WERI-Rb-1 (cell line): ENCODE measurements around the gene BCAS3.

Experiments used
- DNase-seq: peaks from one replicate; pipeline ENCODE4 v3.0.0-alpha.2; 2020
- H3K27ac ChIP-seq: fragments of 250-450 bp; sonication (Bioruptor Pico); 2 replicates; pipeline ENCODE4 v1.5.1; 2020; ENCODE audit warnings: mild to moderate bottlenecking, moderate library complexity
- H3K27me3 ChIP-seq: fragments of 250-450 bp; sonication (Bioruptor Pico); 2 replicates; pipeline ENCODE4 v1.5.1; 2021; ENCODE audit warnings: mild to moderate bottlenecking, low read depth, moderate library complexity; ENCODE audit not compliant: insufficient read depth, severe bottlenecking
- H3K36me3 ChIP-seq: fragments of 250-450 bp; sonication (Bioruptor Pico); 2 replicates; pipeline ENCODE4 v1.5.1; 2020; ENCODE audit warnings: mild to moderate bottlenecking, moderate library complexity
- H3K4me3 ChIP-seq: 2 replicates; pipeline ENCODE4 v1.5.1; 2011; ENCODE audit warnings: low read depth, mild to moderate bottlenecking, control low read depth, low read length
- H3K9me3 ChIP-seq: fragments of 250-450 bp; sonication (Bioruptor Pico); 2 replicates; pipeline ENCODE4 v1.5.1; 2021; ENCODE audit warnings: mild to moderate bottlenecking, moderate library complexity; ENCODE audit not compliant: severe bottlenecking
- TF ChIP-seq, protein P1 (sequence below): IDR thresholded peaks from 2 replicates; pipeline ENCODE4 v1.5.1; 2011; ENCODE audit warnings: low read depth, mild to moderate bottlenecking, control low read depth, inconsistent platforms, low read length

Gene BCAS3

DNA sequence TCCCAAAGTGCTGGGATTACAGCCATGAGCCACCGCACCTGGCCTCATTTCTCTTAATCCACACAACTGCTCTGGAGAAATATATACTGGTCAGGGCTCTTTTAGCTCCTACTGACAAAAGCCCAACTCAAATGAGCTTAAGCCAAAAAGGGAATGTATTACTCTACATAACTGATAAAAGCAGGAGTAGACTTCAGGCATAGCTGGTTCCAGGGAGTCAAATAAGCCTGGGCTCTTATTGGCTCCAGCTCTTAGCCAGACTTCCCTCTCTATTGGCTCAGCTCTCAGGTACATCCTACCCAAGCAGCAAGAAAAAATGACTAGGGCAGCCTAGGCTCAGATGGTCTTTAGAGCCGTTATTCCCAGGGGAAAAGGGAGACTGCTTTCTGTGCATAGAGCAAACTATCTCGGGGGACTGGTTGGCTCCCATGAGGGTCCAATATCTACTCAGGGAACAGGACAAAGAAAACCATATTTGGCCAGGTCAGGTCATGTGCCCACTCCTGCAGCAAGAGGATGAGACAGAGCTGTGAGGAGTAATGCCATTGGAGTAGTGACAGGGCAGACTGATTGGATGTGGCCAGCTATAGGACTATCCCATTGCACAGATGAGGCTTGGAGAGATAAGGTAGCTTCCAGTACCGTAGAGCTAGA is 743.2 kb downstream of the BCAS3 start:
- Histone ChIP-seq H3K27ac (no peak overlapping the region), H3K9me3 (no peaks in the 10 kb centered on the region), H3K36me3 (no peaks in the 10 kb centered on the region), H3K4me3 (no peak overlapping the region), H3K27me3 (no peaks in the 10 kb centered on the region)
- no peak for DNase-seq
- TF ChIP-seq, protein P1, sequence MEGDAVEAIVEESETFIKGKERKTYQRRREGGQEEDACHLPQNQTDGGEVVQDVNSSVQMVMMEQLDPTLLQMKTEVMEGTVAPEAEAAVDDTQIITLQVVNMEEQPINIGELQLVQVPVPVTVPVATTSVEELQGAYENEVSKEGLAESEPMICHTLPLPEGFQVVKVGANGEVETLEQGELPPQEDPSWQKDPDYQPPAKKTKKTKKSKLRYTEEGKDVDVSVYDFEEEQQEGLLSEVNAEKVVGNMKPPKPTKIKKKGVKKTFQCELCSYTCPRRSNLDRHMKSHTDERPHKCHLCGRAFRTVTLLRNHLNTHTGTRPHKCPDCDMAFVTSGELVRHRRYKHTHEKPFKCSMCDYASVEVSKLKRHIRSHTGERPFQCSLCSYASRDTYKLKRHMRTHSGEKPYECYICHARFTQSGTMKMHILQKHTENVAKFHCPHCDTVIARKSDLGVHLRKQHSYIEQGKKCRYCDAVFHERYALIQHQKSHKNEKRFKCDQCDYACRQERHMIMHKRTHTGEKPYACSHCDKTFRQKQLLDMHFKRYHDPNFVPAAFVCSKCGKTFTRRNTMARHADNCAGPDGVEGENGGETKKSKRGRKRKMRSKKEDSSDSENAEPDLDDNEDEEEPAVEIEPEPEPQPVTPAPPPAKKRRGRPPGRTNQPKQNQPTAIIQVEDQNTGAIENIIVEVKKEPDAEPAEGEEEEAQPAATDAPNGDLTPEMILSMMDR, result no peak

DNA sequence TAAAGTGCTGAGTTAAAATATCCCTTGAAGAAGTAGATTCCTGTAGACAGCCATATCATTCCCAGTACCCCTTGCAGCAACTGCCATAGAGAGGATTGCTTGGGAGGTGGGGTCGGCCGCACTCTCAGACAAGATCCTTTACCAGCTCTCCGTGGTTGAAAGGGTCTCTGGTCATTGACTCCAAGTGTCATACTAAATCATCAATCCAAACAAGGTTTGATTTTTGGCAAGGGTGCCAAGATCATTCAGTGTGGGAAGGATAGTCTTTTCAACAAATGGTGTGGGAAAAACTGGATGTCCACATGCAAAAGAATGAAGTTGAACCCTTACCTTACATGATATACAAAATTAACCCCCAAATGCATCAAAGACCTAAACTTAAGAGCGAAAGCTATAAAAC is 743.8 kb downstream of the BCAS3 start:
- Histone ChIP-seq H3K36me3 (no peaks in the 10 kb centered on the region), H3K27me3 (no peaks in the 10 kb centered on the region), H3K27ac (no peak overlapping the region), H3K9me3 (no peaks in the 10 kb centered on the region), H3K4me3 (no peak overlapping the region)
- no peak for DNase-seq
- TF ChIP-seq, protein P1, result no peak

DNA sequence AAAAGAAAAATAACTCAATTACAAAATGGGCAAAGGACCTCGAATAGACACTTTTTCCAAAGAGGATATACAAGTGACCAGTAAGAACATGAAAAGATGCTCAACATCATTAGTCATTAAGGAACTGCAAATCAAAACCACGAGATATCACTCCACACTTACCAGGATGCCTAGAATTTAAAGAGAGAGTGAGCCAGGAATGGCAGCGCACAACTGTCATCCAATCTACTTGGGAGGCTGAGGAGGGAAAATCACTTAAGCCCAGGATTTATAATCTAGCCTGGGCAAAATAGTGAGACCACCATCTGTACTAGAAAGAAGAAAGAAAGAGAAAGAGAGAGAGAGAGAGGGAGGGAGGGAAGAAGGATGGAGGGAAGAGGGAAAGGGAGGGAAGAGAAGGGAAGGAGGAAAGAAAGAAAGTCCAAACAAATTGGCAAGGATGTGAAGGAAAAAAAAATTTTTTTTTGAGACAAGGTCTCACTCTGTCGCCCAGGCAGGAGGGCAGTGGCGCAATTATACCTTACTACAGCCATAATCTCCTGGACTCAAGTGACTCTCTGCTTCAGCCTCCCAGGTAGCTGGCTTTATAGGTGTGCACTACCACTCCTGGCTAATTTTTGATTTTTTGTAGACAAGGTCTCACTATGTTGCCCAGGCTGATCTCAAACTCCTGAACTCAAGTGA is 744.6 kb downstream of the BCAS3 start:
- Histone ChIP-seq H3K27me3 (no peaks in the 10 kb centered on the region), H3K27ac (no peak overlapping the region), H3K4me3 (no peak overlapping the region), H3K9me3 (no peaks in the 10 kb centered on the region), H3K36me3 (no peaks in the 10 kb centered on the region)
- DNase-seq, result peak; percentile 12
- TF ChIP-seq, protein P1, result no peak

DNA sequence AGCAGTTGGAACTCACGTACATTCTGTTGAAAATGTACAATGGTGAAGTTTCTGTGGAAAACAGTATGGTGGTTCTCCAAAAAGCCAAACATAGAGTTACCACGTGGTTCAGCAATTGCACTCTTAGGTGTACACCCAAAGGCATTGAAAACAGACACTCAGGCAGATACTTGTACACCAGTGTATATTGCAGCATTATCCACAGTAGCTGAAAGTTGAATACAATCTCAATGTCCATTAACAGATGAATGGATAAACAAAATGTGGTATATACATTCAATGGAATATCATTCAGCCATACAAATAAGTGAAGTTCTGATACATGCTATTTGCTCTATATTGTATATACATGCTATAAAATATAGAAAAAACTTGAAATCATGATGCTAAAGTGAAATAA is 745.2 kb downstream of the BCAS3 start:
- H3K27ac ChIP-seq, result no peak overlapping the region
- no peak overlapping the region for H3K4me3 ChIP-seq
- no peaks in the 10 kb centered on the region for H3K9me3 ChIP-seq
- DNase-seq, result no peak
- TF ChIP-seq, protein P1, result no peak
- no peaks in the 10 kb centered on the region for H3K27me3 ChIP-seq
- no peaks in the 10 kb centered on the region for H3K36me3 ChIP-seq

DNA sequence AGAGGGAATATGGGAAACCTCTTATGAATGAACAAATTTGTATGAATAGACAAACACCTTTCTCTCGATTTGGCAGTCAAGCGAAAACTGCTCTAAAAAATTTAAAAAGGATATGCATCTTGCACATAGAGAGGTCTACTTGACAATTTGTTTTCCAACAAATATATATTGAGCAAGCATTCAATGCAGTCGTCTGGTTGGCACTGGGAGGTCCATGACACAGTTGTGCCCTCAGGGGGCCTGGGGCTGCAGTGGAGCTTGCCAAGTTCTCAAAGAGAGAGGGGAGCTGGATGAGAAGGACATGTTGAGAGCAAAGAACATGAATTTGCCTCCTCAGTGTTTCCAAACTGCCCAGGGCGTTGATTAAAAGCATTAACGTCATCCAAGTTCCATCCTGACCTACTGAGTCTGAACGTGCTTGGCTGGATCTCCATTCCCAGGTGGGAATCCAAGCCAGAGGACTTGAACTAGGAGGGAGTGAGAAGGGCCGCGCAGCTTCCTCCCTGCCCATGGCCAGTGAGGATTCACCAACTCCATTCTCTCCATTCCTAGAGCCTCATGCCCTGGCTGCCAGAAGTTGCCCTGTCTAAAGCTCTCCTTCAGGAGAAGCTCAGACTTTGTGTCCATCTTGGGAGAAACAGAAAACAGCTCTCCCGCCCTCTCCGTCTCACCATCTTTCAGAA is 746.5 kb downstream of the BCAS3 start:
- TF ChIP-seq, protein P1, result no peak
- no peak for DNase-seq
- no peak overlapping the region for H3K4me3 ChIP-seq
- H3K36me3 ChIP-seq, result no peaks in the 10 kb centered on the region
- no peaks in the 10 kb centered on the region for H3K9me3 ChIP-seq
- H3K27ac ChIP-seq, result no peak overlapping the region
- H3K27me3 ChIP-seq, result no peaks in the 10 kb centered on the region
